Lower leg skin (tissue), 4 donors: Measurements from ENCODE around the gene SFT2D3. TPM values are rescaled to one million over a fixed set of nuclear protein-coding genes. Genes with fewer than 3 reads are reported as not detected.

Experiments used
- DNase-seq, 2 donors: peaks; one replicate each; pipeline ENCODE4 v3.0.0-alpha.2; 2019; ENCODE audit warnings: low spot score in 2 of 2
- H3K4me3 ChIP-seq: fragments of 200-600 bp; sonication (generic); 2 replicates; pipeline ENCODE4 v1.5.1; 2017; ENCODE audit warnings: mild to moderate bottlenecking, low read depth; ENCODE audit not compliant: poor library complexity, severe bottlenecking
- CTCF ChIP-seq, 3 donors: fragments of 450-650 bp; IDR thresholded peaks; one replicate each; pipeline ENCODE4 v1.5.1; 2016; ENCODE audit warnings: antibody characterized with exemption in 3 of 3, mild to moderate bottlenecking in 3 of 3, moderate library complexity in 2 of 3
- POLR2A ChIP-seq, 2 donors: fragments of 450-650 bp; IDR thresholded peaks; one replicate each; pipeline ENCODE4 v1.6.1; 2016 to 2017; ENCODE audit warnings: antibody characterized with exemption in 2 of 2, mild to moderate bottlenecking in 1 of 2, moderate library complexity in 1 of 2
- WGBS, 2 donors: methylation state at CpG; one replicate each; pipeline ENCODE4 v1.1.5; 2018; 5-methylcytosine and 5-hydroxymethylcytosine counted together
- intact Hi-C: fragments of 100-400 bp; cut with DNase I; formaldehyde crosslinking; loops from one replicate; pipeline ENCODE4 v1.15.0; 2023; ENCODE audit warnings: low total_unique reads
- total RNA-seq, 4 donors: library from RNA; depleted of rRNA; stranded (reverse); fragments of >200 nt; gene quantifications; one replicate each; pipeline ENCODE4 v1.1.0, GENCODE V29; 2016

The SFT2D3 gene
- total RNA-seq, 4 donors from 2014 or later, result 9.7 to 16.3 (median 13.7) TPM

GRCh38 chr2:127654838-127655175, 46.5 kb upstream of the SFT2D3 start:
- H3K4me3 ChIP-seq, result no peak overlapping the region
- no peak for DNase-seq
- WGBS, 2 donors, result 91 to 94% methylated on average over 8 of the region's 8 CpGs
- no peak for TF ChIP-seq CTCF (IDR thresholded peaks at IDR 0.05)
- TF ChIP-seq POLR2A (IDR thresholded peaks at IDR 0.05), result no peak
- intact Hi-C loops, result no loop called here

- DNase-seq, result no peak
- no peak for TF ChIP-seq POLR2A (IDR thresholded peaks at IDR 0.05)
- TF ChIP-seq CTCF (IDR thresholded peaks at IDR 0.05), result no peak
- no peak overlapping the region for H3K4me3 ChIP-seq
- 86 to 87% methylated on average over 16 of the region's 16 CpGs for WGBS, 2 donors
- intact Hi-C loops, result no loop called here
Observed at GRCh38 chr2:127655209-127656073, 45.9 kb upstream of the SFT2D3 start.

GRCh38 chr2:127656569-127657231, 44.6 kb upstream of the SFT2D3 start:
- DNase-seq, result no peak
- H3K4me3 ChIP-seq, result no peak overlapping the region
- whole genome bisulfite sequencing, 2 donors, result 91 to 94% methylated on average over 15 of the region's 15 CpGs
- intact Hi-C loops, result no loop called here
- no peak for TF ChIP-seq POLR2A (IDR thresholded peaks at IDR 0.05)
- no peak for TF ChIP-seq CTCF (IDR thresholded peaks at IDR 0.05)

- intact Hi-C loops, result no loop called here
- DNase-seq, result no peak
- TF ChIP-seq CTCF (IDR thresholded peaks at IDR 0.05), result no peak
- no peak for TF ChIP-seq POLR2A (IDR thresholded peaks at IDR 0.05)
- no peak overlapping the region for H3K4me3 ChIP-seq
- 88 to 92% methylated on average over 17 of the region's 17 CpGs for WGBS, 2 donors
Observed at GRCh38 chr2:127657232-127657595, 44.1 kb upstream of the SFT2D3 start.

- intact Hi-C loops, result no loop called here
Observed at GRCh38 chr2:127658146-127658545, 43.2 kb upstream of the SFT2D3 start.

More at GRCh38 chr2:127658146-127658545, 43.2 kb upstream of the SFT2D3 start:
- WGBS, 2 donors, result 83 to 91% methylated on average over 6 of the region's 6 CpGs
- DNase-seq, result no peak
- TF ChIP-seq CTCF (IDR thresholded peaks at IDR 0.05) (no peak), POLR2A (IDR thresholded peaks at IDR 0.05) (no peak)
- no peak overlapping the region for H3K4me3 ChIP-seq
